Measurements from ENCODE around the gene PRKAB1.
"Not testable (repeated sequence)": the region's sequence is repeated elsewhere in the genome, so short reads cannot be mapped to it uniquely, and the experiment has no call there.

The PRKAB1 gene

GRCh38 chr12:119684711-119685369 is 16.9 kb downstream of the PRKAB1 start:
- no peak for DNase-seq (ENCODE audit: low read depth)

GRCh38 chr12:119685375-119685774 is 17.4 kb downstream of the PRKAB1 start:
- DNase-seq (ENCODE audit: low read depth): no peak

- DNase-seq (ENCODE audit: low read depth): no peak
Observed at GRCh38 chr12:119686355-119686754, 18.4 kb downstream of the PRKAB1 start.

GRCh38 chr12:119686776-119687175 is 18.8 kb downstream of the PRKAB1 start:
- no peak for DNase-seq (ENCODE audit: low read depth)

GRCh38 chr12:119687406-119687805 is 19.5 kb downstream of the PRKAB1 start:
- DNase-seq (ENCODE audit: low read depth): no peak

- no peak for DNase-seq (ENCODE audit: low read depth)
Observed at GRCh38 chr12:119687879-119688278, 19.9 kb downstream of the PRKAB1 start.

- DNase-seq (ENCODE audit: low read depth): no peak
Observed at GRCh38 chr12:119689935-119690500, 22.1 kb downstream of the PRKAB1 start.

GRCh38 chr12:119691202-119691810 is 23.4 kb downstream of the PRKAB1 start:
- DNase-seq (ENCODE audit: low read depth): no peak

- DNase-seq (ENCODE audit: low read depth): no peak
Observed at GRCh38 chr12:119692410-119692809, 24.5 kb downstream of the PRKAB1 start.

- DNase-seq (ENCODE audit: low read depth): peak; percentile 92
Observed at GRCh38 chr12:119692997-119693396, 25.1 kb downstream of the PRKAB1 start.

GRCh38 chr12:119693511-119693910 is 25.6 kb downstream of the PRKAB1 start:
- DNase-seq (ENCODE audit: low read depth): no peak

GRCh38 chr12:119694111-119694510 is 26.2 kb downstream of the PRKAB1 start:
- DNase-seq (ENCODE audit: low read depth): no peak

GRCh38 chr12:119695034-119695433 is 27.1 kb downstream of the PRKAB1 start:
- peak; percentile 21 for DNase-seq (ENCODE audit: low read depth)

- DNase-seq (ENCODE audit: low read depth): no peak
Observed at GRCh38 chr12:119696943-119697342, 29.0 kb downstream of the PRKAB1 start.

GRCh38 chr12:119699199-119699760 is 31.3 kb downstream of the PRKAB1 start:
- no peak for DNase-seq (ENCODE audit: low read depth)

GRCh38 chr12:119700078-119700477 is 32.1 kb downstream of the PRKAB1 start:
- DNase-seq (ENCODE audit: low read depth): no peak

GRCh38 chr12:119704065-119704747 is 36.3 kb downstream of the PRKAB1 start:
- DNase-seq (ENCODE audit: low read depth): peak; percentile 41

- no peak for DNase-seq (ENCODE audit: low read depth)
Observed at GRCh38 chr12:119705182-119705581, 37.2 kb downstream of the PRKAB1 start.

- DNase-seq (ENCODE audit: low read depth): not testable (repeated sequence)
Observed at GRCh38 chr12:119706427-119706826, 38.5 kb downstream of the PRKAB1 start.

GRCh38 chr12:119710374-119710964 is 42.5 kb downstream of the PRKAB1 start:
- DNase-seq (ENCODE audit: low read depth): no peak

- DNase-seq (ENCODE audit: low read depth): no peak
Observed at GRCh38 chr12:119710965-119711551, 43.1 kb downstream of the PRKAB1 start.

- no peak for DNase-seq (ENCODE audit: low read depth)
Observed at GRCh38 chr12:119711693-119712092, 43.8 kb downstream of the PRKAB1 start.

All from iris pigment epithelial cell (primary cell).